GM03348 (cell line): Measurements from ENCODE around the gene EHMT2.

ENCODE experiments used
- DNase-seq: peaks from one replicate; pipeline ENCODE4 v3.0.0; 2012; ENCODE audit warnings: low spot score

Gene EHMT2

DNA sequence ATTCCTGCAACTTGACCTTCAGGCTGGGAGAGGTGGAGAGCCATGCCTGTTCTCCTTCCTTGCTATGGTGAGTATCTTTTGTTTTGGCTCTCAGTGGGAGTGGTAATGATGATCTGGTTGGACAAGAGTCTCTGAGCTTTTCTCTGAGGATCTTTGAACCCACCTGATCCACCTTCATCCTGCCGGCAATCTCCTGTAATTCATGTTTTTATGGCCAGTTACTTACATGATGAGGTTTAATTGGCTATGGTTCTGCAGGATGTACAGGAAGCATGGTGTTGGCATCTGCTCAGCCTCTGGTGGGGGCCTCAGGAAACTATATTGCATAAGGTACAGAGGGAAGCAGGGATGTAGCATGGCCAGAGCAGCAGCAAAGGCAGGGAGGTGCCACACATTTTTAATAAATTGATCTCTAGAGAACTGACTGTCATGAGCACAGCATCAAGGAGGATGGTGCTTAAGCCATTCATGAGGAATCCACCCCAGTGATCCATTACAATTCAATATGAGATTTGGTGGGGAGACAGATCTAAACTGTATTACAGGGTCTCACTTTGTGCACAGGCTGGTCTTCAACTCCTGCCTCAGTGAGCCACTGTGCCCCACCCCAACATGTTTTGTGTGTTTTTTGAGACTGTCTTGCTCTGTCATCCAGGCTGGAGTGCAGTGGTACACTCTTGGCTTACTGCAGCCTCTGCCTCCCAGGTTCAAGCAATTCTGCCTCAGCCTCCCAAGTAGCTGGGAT, 60.0 kb downstream of the EHMT2 start:
- DNase-seq: no peak

DNA sequence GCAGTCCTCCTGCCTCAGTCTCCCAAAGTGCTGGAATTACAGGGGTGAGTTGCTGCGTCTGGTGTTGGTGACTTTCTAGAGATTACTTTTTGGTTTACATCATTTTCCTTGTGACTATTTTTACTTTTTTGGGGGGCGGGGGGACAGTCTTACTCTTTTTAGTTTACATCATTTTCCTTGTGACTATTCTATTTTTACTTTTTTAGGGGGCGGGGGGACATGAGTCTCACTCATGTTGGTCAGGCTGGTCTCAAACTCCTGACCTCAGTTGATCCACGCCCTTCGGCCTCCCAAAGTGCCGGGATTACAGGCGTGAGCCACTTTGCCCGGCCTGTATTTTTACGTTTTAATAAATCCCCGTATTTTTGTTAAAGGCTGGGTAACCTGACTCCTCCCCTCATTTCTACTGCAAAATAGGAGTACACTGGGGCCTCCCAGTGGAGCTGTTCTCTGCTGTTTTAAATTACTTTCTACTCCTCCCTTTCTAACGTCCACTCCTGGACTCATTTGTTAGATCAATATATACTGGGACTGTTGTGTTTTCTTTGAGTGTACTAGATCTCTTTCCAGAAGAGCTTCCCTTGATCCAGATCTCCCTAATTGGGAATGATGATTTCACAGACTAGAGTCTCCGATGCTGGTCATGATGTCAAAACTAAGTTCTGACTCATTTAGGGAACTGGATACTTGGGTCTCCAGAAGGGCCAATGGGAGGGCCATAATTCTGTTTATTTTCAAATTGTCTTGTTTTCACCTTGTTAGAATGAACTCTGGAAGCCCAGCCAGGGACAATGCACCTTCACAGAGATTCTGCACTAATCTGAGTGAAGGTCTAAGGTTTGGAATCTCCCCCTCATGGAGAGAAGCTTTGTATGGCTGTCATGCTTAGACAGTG, 60.8 kb downstream of the EHMT2 start:
- DNase-seq: peak; percentile 47

- DNase-seq: no peak
Measured at GRCh38 chr6:31836047-31836473, 61.4 kb downstream of the EHMT2 start.

GRCh38 chr6:31834367-31835250, 62.9 kb downstream of the EHMT2 start:
- peak; percentile 94 for DNase-seq

GRCh38 chr6:31831350-31832215, 65.9 kb downstream of the EHMT2 start:
- DNase-seq: no peak

GRCh38 chr6:31830886-31831335, 66.6 kb downstream of the EHMT2 start:
- DNase-seq: no peak
